GM12875 (cell line): Measurements from ENCODE around the gene AFDN.

Experiments
- H3K4me3 ChIP-seq: one replicate; pipeline ENCODE4 v1.5.1; 2011; ENCODE audit warnings: low read depth, low read length, control low read depth
- TF ChIP-seq, protein P1 (sequence below): IDR thresholded peaks from 2 replicates; pipeline ENCODE4 v1.5.1; 2011; ENCODE audit warnings: low read depth, mild to moderate bottlenecking, control low read depth, inconsistent platforms, low read length, moderate library complexity, borderline replicate concordance; ENCODE audit not compliant: insufficient read depth

Gene AFDN

DNA sequence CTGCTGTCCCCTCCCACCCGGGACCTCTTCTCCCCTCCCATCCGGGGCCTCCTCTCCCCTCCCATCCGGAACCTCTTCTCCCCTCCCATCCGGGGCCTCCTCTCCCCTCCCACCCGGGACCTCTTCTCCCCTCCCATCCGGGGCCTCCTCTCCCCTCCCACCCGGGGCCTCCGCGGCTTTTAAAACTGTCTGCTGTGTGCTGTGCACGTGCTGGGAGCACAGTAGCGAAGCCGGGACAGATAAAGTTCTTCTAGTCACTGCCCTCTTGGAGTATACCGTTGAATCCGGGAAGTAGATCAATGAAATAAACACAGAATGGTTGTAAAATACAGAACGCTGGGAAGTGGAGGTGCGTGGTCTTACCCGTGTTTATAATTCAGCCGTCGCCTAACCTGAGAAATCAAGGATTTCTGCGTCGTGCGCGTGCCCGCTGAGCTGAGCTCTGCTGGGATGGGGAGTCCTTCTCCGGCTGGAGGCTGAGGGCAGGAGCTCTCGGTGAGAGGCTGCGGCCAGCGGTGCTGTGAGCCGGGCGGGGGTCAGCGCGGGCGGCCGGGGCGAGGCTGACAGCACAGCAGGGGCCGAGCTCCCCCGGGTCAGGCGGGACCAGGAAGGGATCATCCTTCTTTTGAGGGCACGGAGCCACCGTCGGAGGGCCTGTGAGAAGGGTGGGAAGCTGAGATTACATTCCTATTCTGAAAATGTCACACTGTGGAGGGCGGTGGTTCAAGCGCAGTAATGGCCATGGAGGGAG, 151.2 kb downstream of the AFDN start:
- TF ChIP-seq, protein P1, sequence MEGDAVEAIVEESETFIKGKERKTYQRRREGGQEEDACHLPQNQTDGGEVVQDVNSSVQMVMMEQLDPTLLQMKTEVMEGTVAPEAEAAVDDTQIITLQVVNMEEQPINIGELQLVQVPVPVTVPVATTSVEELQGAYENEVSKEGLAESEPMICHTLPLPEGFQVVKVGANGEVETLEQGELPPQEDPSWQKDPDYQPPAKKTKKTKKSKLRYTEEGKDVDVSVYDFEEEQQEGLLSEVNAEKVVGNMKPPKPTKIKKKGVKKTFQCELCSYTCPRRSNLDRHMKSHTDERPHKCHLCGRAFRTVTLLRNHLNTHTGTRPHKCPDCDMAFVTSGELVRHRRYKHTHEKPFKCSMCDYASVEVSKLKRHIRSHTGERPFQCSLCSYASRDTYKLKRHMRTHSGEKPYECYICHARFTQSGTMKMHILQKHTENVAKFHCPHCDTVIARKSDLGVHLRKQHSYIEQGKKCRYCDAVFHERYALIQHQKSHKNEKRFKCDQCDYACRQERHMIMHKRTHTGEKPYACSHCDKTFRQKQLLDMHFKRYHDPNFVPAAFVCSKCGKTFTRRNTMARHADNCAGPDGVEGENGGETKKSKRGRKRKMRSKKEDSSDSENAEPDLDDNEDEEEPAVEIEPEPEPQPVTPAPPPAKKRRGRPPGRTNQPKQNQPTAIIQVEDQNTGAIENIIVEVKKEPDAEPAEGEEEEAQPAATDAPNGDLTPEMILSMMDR = no peak
- no peak overlapping the region for H3K4me3 ChIP-seq

DNA sequence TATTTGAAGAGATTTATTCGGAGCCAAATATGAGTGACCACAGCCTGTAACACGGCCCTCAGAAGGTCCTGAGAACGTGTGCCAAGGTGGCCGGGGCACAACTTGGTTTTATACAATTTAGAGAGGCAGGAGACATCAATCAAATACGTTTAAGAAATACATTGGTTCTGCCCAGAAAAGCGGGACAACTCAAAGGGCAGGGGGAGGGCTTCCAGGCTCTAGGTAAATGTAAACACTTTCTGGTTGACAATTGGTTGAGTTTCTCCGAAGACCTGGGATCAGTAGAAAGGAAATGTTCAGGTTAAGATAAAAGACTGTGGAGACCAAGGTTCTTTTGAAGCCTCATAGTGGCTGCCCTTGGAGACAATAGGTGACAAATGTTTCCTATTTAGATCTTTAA, 151.9 kb downstream of the AFDN start:
- no peak overlapping the region for H3K4me3 ChIP-seq
- TF ChIP-seq, protein P1 = no peak

DNA sequence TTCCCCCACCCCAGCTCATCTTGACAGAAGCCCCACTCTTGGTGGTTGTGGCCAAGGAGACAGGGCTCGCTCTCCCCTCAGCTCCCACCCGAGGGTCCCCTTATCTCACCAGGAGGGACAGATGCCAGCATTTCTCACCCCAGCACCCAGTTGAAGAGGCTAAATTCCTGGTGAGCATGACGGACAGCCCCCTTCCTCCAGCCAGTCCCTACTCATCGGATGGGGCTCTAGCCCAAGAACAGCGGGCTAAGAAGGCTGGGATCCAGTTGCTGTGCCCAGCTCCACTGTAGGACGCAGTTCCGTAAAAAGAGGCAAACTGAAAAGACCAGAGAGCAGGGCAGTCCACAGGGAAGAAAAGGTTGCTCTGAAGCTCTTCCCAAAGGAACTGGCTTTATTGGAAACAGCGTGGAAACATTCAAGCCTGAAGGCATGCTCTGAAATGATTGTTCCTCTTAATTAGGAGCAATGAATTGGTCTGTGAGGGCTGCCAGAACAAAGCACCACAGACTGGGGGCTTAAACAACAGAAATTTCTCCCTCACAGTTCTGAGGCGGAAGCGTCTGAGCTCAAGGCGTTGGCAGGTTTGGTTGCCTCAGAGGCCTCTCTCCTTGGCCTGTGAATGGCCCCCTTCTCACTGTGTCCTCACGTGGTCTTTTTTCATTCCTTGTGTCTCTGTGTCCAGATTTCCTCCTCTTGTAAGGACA, 152.9 kb downstream of the AFDN start:
- no peak overlapping the region for H3K4me3 ChIP-seq
- TF ChIP-seq, protein P1 = no peak

DNA sequence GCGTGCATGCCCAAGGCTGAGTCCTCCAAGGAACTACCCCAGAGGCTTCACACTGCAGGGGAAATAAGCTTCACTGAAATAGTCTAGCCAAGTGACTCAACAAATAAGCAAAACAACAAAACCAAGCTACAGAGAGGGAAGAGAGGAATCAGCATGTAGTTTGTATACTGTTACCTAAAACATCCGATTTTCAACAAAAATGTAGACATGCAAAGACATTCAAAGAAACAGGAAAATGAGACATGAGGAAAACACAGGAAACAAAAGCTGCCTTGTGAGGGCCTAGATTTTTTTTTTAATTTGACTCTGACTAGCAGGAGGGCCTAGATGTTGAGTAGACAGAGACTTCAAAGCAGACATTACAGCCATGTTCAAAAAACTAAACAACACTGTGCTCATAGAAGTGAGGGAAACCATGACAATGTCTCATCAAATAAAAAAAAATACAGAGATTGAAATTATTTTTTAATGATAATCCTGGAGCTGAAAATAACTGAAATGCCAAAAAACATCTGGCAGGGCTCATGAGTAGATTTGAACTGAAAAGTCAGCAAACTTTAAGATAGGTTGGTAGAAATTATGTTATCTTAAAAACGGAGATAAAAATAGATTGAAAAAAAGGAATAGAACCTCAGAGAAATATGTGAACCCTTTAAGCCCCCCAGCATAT, 154.3 kb downstream of the AFDN start:
- TF ChIP-seq, protein P1 = no peak
- H3K4me3 ChIP-seq = no peak overlapping the region

DNA sequence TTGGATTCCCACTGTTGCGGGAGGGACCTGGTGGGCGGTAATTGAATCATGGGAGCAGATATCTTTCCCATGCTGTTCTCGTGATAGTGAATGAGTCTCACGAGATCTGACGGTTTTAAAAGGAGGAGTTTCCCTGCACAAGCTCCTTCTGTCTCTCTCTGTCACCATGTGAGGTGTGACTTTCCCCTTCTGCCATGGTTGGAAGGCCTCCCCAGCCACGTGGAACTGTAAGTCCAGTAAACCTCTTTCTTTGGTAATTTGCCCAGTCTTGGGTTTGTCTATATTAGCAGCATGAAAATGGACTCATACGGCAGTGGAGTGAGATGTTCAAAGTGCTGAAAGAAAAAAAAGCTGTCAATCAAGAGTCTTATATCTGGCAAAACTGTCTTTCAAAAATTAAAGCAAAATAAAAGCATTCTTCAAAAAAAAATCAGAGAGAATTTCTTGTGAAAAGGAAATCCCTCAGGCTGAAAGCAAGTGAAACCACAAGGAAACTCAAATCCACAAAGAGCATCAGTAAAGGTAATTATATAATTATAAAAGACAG, 155.3 kb downstream of the AFDN start:
- no peak overlapping the region for H3K4me3 ChIP-seq
- TF ChIP-seq, protein P1 = no peak

DNA sequence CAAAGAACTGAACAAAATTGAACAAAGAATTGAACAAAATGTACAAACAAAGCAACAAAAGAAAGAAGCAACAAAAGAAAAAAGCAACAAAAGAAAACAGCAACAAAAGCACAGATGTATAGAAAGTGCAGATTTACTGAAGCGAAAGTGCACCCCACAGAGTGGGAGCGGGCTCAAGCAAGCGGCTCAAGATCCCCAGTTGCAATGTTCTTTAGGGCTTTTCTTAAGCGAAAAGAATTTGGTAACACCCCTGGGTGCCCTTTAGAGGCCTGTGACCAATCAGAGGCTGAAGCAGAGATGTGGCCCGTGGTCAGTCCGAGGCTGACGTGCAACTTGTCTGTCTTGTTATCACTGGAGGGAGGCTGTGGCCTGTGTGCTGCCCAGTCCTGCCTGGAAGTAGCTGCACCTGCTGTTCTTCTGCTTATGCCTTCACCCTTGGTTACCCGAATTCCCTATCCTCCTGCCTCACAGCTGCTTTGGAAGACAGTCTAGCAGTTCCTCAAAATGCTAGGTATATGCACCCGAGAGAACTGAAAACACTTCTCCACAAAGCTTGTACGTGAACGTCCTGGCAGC, 157.5 kb downstream of the AFDN start:
- no peak overlapping the region for H3K4me3 ChIP-seq
- TF ChIP-seq, protein P1 = no peak
